ENCODE data around the gene NAT9. TPM values are rescaled to one million over a fixed set of nuclear protein-coding genes. Genes with fewer than 3 reads are reported as not detected.

The NAT9 gene
- total and polyA plus RNA-seq, 2 donors (not counting 1 experiment from before 2014, with no cell fraction given), result 34.7 to 39.6 TPM

DNA sequence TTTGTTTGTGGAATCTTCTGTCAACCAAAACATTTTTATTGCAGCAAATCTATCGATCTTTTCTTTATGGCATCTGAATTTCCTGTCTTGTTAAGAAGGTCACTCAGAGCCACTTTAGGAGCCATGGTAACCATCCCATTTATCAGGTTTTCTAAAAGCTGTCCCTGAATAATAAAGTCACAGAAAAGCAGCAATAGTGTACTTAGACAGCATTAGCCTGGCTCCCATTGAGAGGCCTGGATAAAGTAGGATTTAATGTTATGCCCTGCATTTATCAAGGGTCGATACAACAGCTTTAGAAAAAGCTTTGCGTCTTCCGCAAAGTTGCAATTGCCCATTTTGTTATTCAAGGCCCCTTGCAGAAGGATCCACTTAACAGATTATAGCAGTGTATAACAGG lies 53.4 kb downstream of the NAT9 start:
- Histone ChIP-seq H3K4me2 (ENCODE audit: extremely low read depth, insufficient read depth, low read length) (no peak overlapping the region), H3K9me3 (ENCODE audit: control insufficient read depth, insufficient read depth, low read depth, low read length) (no peaks in the 10 kb centered on the region), H3K27ac (ENCODE audit: insufficient read depth, low read length) (no peak overlapping the region), H3K79me2 (ENCODE audit: control insufficient read depth, insufficient read depth, low read length) (no peaks in the 10 kb centered on the region), H4K20me1 (ENCODE audit: control insufficient read depth, extremely low read depth, insufficient read depth, low read length) (no peaks in the 10 kb centered on the region), H3K27me3 (ENCODE audit: control insufficient read depth, insufficient read depth, low read length) (no peaks in the 10 kb centered on the region), H2AFZ (ENCODE audit: low read length) (no peak overlapping the region), H3K4me3 (replicated peaks in 1 of 4; ENCODE audit: control extremely low read depth in 1 of 4, insufficient read depth in 1 of 4, low read depth in 3 of 4, low read length in 4 of 4) (no peak overlapping the region), H3K36me3 (ENCODE audit: control insufficient read depth, insufficient read depth, low read length) (no peaks in the 10 kb centered on the region), H3K4me1 (ENCODE audit: control insufficient read depth, extremely low read depth, insufficient read depth, low read length) (no peaks in the 10 kb centered on the region), H3K9ac (ENCODE audit: insufficient read depth, low read length) (no peak overlapping the region)
- TF ChIP-seq, protein P1, sequence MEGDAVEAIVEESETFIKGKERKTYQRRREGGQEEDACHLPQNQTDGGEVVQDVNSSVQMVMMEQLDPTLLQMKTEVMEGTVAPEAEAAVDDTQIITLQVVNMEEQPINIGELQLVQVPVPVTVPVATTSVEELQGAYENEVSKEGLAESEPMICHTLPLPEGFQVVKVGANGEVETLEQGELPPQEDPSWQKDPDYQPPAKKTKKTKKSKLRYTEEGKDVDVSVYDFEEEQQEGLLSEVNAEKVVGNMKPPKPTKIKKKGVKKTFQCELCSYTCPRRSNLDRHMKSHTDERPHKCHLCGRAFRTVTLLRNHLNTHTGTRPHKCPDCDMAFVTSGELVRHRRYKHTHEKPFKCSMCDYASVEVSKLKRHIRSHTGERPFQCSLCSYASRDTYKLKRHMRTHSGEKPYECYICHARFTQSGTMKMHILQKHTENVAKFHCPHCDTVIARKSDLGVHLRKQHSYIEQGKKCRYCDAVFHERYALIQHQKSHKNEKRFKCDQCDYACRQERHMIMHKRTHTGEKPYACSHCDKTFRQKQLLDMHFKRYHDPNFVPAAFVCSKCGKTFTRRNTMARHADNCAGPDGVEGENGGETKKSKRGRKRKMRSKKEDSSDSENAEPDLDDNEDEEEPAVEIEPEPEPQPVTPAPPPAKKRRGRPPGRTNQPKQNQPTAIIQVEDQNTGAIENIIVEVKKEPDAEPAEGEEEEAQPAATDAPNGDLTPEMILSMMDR (conservative IDR thresholded peaks at IDR 0.05 in 1 of 2, IDR thresholded peaks at IDR 0.05 in 1 of 2; ENCODE audit: low read depth in 1 of 2, low read length in 2 of 2), result no peak
- no peak for TF ChIP-seq EZH2 (IDR thresholded peaks at IDR 0.05; ENCODE audit: low read length, missing control alignments)
- DNase-seq (ENCODE audit: low read depth in 2 of 2), result no peak

Other genes starting within 250 kb of the NAT9 start
- not detected in 2 replicates for gene CD300LB, start 244.9 kb downstream of the NAT9 start, total RNA-seq
- gene CD300LB, start 244.9 kb downstream of the NAT9 start, polyA plus RNA-seq, result not detected in 2 replicates
- not detected in 2 replicates for gene CD300C, start 230.2 kb downstream of the NAT9 start, total RNA-seq
- not detected in 2 replicates for gene CD300C, start 230.2 kb downstream of the NAT9 start, polyA plus RNA-seq
- gene CD300H, start 208.8 kb downstream of the NAT9 start, total RNA-seq, result not detected in 2 replicates
- gene CD300H, start 208.8 kb downstream of the NAT9 start, polyA plus RNA-seq, result not detected in 2 replicates
- gene CD300LD, start 184.1 kb downstream of the NAT9 start, total RNA-seq, result not detected in 2 replicates
- not detected in 2 replicates for gene CD300LD, start 184.1 kb downstream of the NAT9 start, polyA plus RNA-seq
- not detected in 2 replicates for gene CD300E, start 152.6 kb downstream of the NAT9 start, total RNA-seq
- gene CD300E, start 152.6 kb downstream of the NAT9 start, polyA plus RNA-seq, result not detected in 2 replicates
- gene CD300LF, start 63.4 kb downstream of the NAT9 start, total RNA-seq, result not detected in 2 replicates
- gene CD300LF, start 63.4 kb downstream of the NAT9 start, polyA plus RNA-seq, result not detected in 2 replicates
- 0.26 and 0.66 TPM in 2 replicates for gene RAB37, start 39.1 kb downstream of the NAT9 start, total RNA-seq
- gene RAB37, start 39.1 kb downstream of the NAT9 start, polyA plus RNA-seq, result 0.08 and 0.65 TPM in 2 replicates
- 7.2 and 10.2 TPM in 2 replicates for gene NHERF1, start 27.7 kb downstream of the NAT9 start, total RNA-seq
- 13.9 and 29.7 TPM in 2 replicates for gene NHERF1, start 27.7 kb downstream of the NAT9 start, polyA plus RNA-seq
- gene GRIN2C, start 83.5 kb upstream of the NAT9 start, total RNA-seq, result 0.26 and 0.50 TPM in 2 replicates
- gene GRIN2C, start 83.5 kb upstream of the NAT9 start, polyA plus RNA-seq, result 0.01 TPM in 2 replicates
- 49.1 and 71.0 TPM in 2 replicates for gene FDXR, start 96.6 kb upstream of the NAT9 start, total RNA-seq
- gene FDXR, start 96.6 kb upstream of the NAT9 start, polyA plus RNA-seq, result 6.8 and 11.0 TPM in 2 replicates
- not detected in 2 replicates for gene FADS6, start 117.3 kb upstream of the NAT9 start, total RNA-seq
- gene FADS6, start 117.3 kb upstream of the NAT9 start, polyA plus RNA-seq, result not detected in 2 replicates
- gene USH1G, start 146.9 kb upstream of the NAT9 start, total RNA-seq, result under 0.01 TPM in 1 of 2 replicates, not detected in the other
- not detected in 2 replicates for gene USH1G, start 146.9 kb upstream of the NAT9 start, polyA plus RNA-seq
- gene OTOP2, start 147.9 kb upstream of the NAT9 start, total RNA-seq, result not detected in 2 replicates
- not detected in 2 replicates for gene OTOP2, start 147.9 kb upstream of the NAT9 start, polyA plus RNA-seq
- not detected in 2 replicates for gene OTOP3, start 159.6 kb upstream of the NAT9 start, total RNA-seq
- not detected in 2 replicates for gene OTOP3, start 159.6 kb upstream of the NAT9 start, polyA plus RNA-seq
- gene HID1, start 196.4 kb upstream of the NAT9 start, total RNA-seq, result under 0.01 and 0.17 TPM in 2 replicates
- 0.23 and 0.27 TPM in 2 replicates for gene HID1, start 196.4 kb upstream of the NAT9 start, polyA plus RNA-seq
- 6.7 and 12.2 TPM in 2 replicates for gene CDR2L, start 211.3 kb upstream of the NAT9 start, total RNA-seq
- gene CDR2L, start 211.3 kb upstream of the NAT9 start, polyA plus RNA-seq, result 8.5 and 9.7 TPM in 2 replicates
- 26.5 and 35.2 TPM in 2 replicates for gene MRPL58, start 236.3 kb upstream of the NAT9 start, total RNA-seq
- gene MRPL58, start 236.3 kb upstream of the NAT9 start, polyA plus RNA-seq, result 49.1 and 60.8 TPM in 2 replicates